ENCODE data around the gene IYD.
A peak's percentile ranks its signal among the peaks of the same experiment; 100 is the strongest.

The IYD gene

DNA sequence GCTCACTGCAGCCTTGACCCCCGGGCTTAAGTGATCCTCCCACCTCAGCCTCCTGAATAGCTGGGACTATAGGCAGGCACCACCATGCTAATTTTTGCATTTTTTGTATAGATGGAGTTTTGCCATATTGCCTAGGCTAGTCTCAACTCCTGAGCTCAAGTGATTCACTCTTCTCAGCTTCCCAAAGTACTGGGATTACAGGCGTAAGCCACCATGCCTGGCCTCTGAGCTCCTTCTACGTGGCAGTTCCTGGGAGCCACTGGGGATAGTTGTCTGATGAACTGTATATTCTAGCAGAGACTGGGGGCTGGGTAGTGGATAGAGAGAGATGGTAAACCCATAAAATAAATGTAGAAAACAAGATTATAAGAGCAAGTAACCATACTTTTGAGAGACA lies 26.1 kb downstream of the IYD start:
- DNase-seq (ENCODE audit: low read depth in 2 of 2), result no peak

GRCh38 chr6:150395388-150396009 lies 26.7 kb downstream of the IYD start:
- peak; percentile 15 to 22 for DNase-seq (ENCODE audit: low read depth in 2 of 2)

GRCh38 chr6:150403458-150404246 lies 34.8 kb downstream of the IYD start:
- DNase-seq (ENCODE audit: low read depth in 2 of 2), result no peak

DNA sequence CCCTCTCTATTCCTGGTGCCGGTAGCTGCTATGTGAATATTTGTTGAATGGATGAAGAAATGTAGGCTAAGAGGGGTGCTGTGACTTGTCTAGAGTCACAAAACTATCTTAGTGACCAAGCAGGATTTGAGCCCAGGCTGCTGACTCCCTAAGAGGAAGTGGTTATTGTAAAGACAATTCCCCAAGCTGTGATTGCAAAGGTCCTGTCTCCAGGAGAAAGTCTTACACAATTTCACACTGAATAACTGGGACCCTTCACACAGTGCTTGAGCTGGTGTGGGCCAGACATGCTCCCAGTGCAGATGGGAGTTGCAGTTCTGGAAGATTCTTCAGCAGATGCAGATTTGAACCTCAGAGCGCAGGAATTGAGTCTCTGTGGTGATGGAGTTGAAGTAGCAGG lies 38.1 kb downstream of the IYD start:
- DNase-seq (ENCODE audit: low read depth in 2 of 2), result no peak

- no peak for DNase-seq (ENCODE audit: low read depth in 2 of 2)
Observed at GRCh38 chr6:150408842-150409241, 40.0 kb downstream of the IYD start.

- DNase-seq (ENCODE audit: low read depth in 2 of 2), result no peak
Observed at GRCh38 chr6:150409576-150410066, 40.8 kb downstream of the IYD start.

GRCh38 chr6:150410399-150410798 lies 41.6 kb downstream of the IYD start:
- DNase-seq (ENCODE audit: low read depth in 2 of 2), result no peak

DNA sequence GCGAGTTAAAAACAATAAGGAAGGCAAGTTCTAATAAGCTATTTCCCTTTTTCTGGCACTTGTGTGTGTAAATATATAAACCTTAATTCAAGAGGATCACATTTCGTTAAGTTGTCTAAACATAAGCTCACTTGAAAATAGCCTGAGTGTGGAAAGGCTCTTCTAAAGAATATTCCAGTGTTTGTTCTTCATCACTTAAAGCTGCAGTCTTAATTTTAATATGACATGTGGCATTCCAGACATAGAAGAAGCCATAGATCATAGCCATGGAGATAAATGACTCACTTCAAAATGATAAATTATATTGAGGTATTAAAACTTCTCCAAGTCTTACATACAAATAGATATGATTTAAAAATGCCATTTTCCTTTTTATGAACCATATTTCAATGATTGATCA lies 42.1 kb downstream of the IYD start:
- DNase-seq (ENCODE audit: low read depth in 2 of 2), result no peak

DNA sequence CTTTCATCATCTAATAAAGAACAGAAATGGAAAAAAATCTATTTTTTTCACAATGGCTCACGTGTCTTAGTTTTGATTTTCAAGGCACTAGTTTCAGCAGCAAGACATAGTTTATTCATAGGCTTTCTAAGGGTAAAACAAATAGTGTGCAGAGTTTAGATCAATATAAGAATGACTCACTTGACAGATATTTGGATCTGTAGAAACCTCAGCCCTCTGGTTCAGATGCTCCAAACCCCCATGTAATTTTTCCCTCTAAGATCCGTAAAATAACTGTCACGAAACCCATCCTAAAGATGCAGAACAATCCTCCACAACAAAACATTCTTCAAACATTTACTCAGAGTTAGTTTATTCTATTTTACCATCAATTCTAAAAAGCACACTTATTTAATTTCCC lies 43.4 kb downstream of the IYD start:
- DNase-seq (ENCODE audit: low read depth in 2 of 2), result no peak

DNA sequence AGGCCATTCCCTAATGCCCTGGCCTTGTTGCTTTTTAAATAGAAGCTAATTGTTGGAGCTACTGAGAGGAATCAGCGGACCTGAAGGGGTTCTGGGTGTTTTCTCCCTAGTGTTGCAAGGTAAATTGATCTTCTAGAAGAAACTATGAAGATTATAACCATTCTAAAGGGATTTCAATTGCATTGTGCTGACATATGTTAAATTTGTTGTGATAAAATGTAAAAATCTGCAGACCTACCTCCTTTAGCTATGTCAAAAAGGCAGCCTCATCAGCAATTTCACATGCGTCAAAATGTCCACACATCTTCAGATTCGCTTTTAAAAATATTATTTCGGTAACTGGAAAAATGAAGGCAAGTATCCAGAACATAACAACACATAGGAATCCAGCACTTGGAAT lies 44.4 kb downstream of the IYD start:
- no peak for DNase-seq (ENCODE audit: low read depth in 2 of 2)

- no peak for DNase-seq (ENCODE audit: low read depth in 2 of 2)
Observed at GRCh38 chr6:150413781-150414281, 45.0 kb downstream of the IYD start.

DNA sequence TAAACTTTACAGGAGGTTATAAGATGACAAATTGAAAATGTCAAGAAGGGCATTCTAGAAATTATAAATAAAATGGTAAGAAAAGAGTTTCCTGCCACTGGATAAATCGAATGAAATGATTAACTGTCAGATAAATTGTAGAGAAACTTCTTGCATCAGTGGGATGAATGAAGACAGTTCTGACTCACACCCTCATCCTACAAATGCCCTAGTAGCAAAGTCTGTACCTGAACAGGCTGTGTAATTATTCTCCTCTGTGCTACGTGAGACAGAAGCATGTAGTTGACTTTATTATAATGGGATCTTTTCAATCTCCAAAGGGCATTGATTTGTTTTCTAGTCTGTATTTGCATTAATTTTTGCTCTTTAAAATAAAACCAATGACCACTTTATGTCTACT lies 47.3 kb downstream of the IYD start:
- DNase-seq (ENCODE audit: low read depth in 2 of 2), result no peak

GRCh38 chr6:150417250-150417649 lies 48.4 kb downstream of the IYD start:
- DNase-seq (ENCODE audit: low read depth in 2 of 2), result no peak

- peak in 1 of 2 donors; percentile 2 for DNase-seq (ENCODE audit: low read depth in 2 of 2)
Observed at GRCh38 chr6:150417899-150418826, 49.4 kb downstream of the IYD start.

DNA sequence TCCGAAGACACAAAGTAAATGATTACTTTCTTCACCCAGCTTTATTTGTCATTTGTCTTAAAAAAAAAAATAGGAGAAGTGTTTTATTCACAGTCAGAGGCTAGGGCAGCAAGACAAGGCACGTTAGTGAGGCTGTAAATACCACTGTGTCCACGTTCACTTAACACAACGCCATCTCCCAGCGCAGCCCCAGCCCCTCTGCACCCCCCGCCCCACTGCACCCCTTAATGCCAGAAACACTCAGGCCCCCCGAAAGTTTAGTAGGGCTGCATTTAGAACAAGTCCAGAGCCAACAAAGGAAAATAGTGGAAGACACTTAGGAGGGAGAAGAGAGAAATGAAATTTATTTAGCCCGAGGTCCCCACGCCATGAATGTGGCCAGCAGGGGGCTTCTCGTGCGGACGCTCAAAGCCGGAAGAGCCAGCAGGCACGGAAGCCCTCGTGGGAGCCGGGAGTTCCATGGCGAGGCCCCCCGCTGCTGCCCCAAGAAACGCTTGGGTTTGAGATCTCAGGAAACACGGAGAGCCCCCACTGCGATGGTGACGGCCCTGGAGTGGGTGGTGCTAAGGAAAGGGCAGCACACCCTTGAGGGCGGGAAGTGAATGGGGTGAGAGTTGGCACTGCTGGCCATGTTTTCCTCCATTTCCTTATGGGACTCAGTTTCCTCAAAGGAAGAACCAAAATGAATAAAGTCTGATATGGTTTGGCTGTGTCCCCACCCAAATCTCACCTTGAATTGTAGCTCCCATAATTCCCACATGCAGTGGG lies 50.2 kb downstream of the IYD start:
- peak; percentile 39 to 43 for DNase-seq (ENCODE audit: low read depth in 2 of 2)

DNA sequence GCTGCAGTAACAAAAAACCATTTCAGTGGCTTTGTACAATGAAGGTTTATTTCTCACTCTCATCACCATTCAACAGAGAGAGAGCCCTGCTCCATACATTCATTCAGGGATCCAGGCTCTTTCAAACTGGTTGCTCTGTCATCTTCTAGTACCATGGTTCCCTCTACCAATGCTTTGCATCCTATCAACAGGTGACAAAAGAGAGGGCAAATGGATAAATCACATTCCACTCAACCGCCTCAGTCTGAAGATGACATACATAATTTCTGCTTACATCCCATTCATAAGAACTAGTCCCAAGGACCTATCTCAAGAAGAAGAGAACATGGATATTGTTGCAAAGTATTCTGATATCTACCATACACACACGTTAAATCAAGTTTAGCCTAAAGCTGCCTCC lies 51.6 kb downstream of the IYD start:
- DNase-seq (ENCODE audit: low read depth in 2 of 2), result no peak

- DNase-seq (ENCODE audit: low read depth in 2 of 2), result no peak
Observed at GRCh38 chr6:150420926-150421325, 52.1 kb downstream of the IYD start.

DNA sequence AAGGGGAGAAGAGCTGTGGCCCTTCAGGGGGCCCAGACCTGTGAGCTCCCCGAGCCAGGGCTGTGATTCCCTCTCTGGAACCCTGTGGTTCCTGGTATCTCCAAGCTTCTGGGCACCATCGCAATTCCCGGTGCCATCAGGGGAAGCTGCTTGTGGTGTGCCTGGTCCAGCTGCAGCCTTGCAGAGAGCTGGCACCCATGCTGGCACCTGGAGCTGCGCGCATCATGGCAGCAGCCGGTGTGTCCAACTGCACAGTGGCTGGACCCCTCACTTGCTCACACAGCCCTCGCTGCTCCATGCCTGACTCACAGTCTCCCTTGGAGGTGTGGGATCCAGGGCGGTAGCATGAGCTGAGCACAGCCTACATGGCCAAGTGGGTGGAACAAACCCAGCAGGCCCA lies 56.7 kb downstream of the IYD start:
- no peak for DNase-seq (ENCODE audit: low read depth in 2 of 2)

DNA sequence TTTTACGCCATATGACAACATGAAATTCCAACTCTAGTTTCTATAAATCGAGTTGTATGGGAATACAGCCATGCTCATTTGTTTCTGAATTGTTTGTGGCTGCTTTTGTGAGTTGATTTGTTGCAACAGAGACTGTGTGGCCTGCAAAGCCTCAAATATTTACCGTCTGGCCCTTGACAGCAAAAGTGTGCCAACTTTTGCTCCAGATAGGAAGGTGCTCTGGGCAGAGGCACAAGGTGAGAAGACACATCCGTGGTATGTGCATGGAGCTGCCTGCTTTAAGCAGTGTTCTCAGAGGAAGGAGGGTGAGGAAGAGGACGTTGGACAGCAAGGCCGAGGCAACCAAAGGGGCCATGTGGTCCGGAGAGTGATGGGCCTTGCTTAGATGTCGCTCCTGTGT lies 57.4 kb downstream of the IYD start:
- DNase-seq (ENCODE audit: low read depth in 2 of 2), result no peak

DNA sequence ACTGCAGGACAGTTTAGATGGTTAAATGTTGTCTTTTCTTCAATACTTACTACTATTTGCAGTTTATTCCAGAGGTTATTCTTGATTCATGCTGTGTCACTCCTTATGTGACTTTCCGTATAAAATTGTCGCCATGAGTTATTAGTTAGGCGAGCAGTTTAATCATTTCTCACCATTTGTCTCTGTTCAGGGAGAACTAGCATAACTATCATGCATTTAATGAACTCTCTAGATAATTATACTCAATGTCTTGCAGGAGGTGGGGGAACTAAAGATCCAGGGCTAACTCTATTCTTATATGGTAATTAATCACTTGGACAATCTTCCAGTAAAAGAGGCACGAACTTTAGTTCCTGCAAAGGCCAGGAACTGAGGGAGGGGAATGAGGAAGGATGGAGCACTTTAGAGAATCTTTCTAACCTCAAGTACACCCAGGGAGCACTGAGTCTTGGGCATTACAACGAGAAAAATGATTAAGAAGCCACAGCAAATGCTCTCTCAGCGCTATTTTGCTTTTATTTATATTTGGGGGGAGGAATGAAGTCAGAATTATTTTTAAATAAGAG lies 58.3 kb downstream of the IYD start:
- DNase-seq (ENCODE audit: low read depth in 2 of 2), result no peak

GRCh38 chr6:150427843-150428242 lies 59.0 kb downstream of the IYD start:
- DNase-seq (ENCODE audit: low read depth in 2 of 2), result no peak

Measured in stimulated activated CD4-positive, alpha-beta T cell treated with anti-CD3 and anti-CD28 coated beads, Interleukin-4, amount 100 ng/mL, for 48 hours (primary cell).